ENCODE measurements around the gene TNFRSF4.

Gene TNFRSF4

DNA sequence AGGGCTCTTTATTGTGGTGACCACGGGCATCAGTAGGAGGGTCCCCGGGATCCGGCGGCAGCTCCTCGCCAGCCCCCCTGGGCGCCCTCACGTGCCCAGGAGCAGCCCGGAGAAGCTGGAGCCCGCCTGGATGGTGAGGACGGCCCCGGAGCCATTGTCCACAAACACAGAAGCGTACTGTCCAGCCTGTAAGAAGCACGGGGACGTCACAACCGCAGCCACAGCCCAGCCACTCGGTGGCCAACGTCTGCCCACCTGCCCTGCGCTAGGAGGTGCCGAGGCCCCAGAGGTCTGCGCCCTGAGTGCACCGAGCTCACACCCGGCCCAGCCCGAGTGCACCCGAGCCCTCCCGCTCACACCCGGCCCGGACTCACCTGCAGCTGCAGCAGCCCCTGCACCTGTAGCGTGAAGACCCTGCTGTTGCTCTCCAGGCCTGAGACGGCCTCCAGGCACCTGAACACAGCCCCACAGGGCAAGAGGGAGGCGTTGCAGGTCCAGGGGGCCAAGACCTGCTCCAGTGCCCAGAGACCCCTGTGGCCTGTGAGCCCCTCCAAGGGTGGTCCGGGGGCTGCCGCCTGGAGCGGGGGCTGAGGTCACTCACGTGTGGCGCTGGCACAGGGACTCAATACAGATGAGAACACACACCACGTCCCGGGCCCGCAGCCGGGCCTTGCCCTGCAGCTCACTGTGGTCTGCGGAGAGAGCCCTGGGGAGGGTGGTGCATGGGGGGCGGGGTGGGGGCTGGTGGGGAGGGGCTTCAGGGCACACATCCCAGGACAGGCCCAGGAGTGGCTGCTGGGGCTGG, 28.7 kb upstream of the TNFRSF4 start:
- TF ChIP-seq, protein P1, sequence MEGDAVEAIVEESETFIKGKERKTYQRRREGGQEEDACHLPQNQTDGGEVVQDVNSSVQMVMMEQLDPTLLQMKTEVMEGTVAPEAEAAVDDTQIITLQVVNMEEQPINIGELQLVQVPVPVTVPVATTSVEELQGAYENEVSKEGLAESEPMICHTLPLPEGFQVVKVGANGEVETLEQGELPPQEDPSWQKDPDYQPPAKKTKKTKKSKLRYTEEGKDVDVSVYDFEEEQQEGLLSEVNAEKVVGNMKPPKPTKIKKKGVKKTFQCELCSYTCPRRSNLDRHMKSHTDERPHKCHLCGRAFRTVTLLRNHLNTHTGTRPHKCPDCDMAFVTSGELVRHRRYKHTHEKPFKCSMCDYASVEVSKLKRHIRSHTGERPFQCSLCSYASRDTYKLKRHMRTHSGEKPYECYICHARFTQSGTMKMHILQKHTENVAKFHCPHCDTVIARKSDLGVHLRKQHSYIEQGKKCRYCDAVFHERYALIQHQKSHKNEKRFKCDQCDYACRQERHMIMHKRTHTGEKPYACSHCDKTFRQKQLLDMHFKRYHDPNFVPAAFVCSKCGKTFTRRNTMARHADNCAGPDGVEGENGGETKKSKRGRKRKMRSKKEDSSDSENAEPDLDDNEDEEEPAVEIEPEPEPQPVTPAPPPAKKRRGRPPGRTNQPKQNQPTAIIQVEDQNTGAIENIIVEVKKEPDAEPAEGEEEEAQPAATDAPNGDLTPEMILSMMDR (IDR thresholded peaks at IDR 0.05; ENCODE audit: low read depth, low read length) = no peak
- Histone ChIP-seq H3K4me3 (ENCODE audit: low read depth, low read length) (no peak overlapping the region), H3K4me1 (peaks cover 15% of the 10 kb centered on the region), H3K27me3 (peaks cover 83% of the 10 kb centered on the region), H3K9me3 (no peaks in the 10 kb centered on the region), H3K36me3 (no peaks in the 10 kb centered on the region)
- DNase-seq = no peak

DNA sequence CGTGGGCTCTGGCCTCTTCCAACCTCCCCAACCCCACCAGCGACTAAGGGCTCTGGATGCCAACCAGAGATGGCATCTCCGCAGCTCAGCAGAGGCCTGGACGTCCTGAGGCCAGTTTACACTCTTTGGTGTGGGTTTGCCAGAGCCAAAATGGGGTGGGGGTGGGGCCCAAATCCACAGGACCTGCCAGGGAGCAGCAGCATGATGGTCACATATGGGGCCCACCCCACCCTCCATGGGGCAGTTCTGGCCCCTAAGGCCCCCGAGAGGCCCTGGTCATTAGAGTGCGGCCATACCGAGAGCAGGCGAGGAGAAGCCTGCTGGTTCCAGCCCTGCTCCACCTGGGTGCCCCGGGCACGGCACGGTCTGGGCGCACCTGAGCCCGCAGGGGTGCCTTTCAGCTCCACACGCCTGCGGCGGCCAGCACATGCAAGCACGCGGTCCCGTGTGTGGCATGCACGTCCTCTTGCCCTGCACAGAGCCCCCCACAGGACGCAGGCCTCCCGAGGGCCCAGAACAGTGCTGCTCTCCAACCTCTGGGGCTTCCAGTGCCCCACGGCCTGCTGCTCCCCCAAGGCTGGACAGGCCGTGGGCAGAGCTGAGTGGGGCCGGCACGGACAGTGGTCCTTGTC, 27.8 kb upstream of the TNFRSF4 start:
- peaks cover 19% of the 10 kb centered on the region for H3K4me1 ChIP-seq
- H3K27me3 ChIP-seq = peaks cover 77% of the 10 kb centered on the region
- TF ChIP-seq, protein P1 (IDR thresholded peaks at IDR 0.05; ENCODE audit: low read depth, low read length) = no peak
- H3K36me3 ChIP-seq = no peaks in the 10 kb centered on the region
- no peaks in the 10 kb centered on the region for H3K9me3 ChIP-seq
- no peak overlapping the region for H3K4me3 ChIP-seq (ENCODE audit: low read depth, low read length)
- no peak for DNase-seq

GRCh38 chr1:1240822-1241587, 27.1 kb upstream of the TNFRSF4 start:
- TF ChIP-seq, protein P1 (IDR thresholded peaks at IDR 0.05; ENCODE audit: low read depth, low read length) = no peak
- Histone ChIP-seq H3K4me3 (ENCODE audit: low read depth, low read length) (no peak overlapping the region), H3K36me3 (no peaks in the 10 kb centered on the region), H3K27me3 (peaks cover 70% of the 10 kb centered on the region), H3K9me3 (no peaks in the 10 kb centered on the region), H3K4me1 (peaks cover 19% of the 10 kb centered on the region)
- DNase-seq = no peak

- Histone ChIP-seq H3K27me3 (peaks cover 63% of the 10 kb centered on the region), H3K36me3 (no peaks in the 10 kb centered on the region; the same call in 1 of the 2 replicates), H3K4me3 (ENCODE audit: low read depth, low read length) (no peak overlapping the region), H3K9me3 (no peaks in the 10 kb centered on the region), H3K4me1 (peaks cover 19% of the 10 kb centered on the region)
- TF ChIP-seq, protein P1 (IDR thresholded peaks at IDR 0.05; ENCODE audit: low read depth, low read length) = no peak
- DNase-seq = no peak
These were observed 26.4 kb upstream of the TNFRSF4 start for GRCh38 chr1:1240348-1240732.

GRCh38 chr1:1239614-1240347, 25.8 kb upstream of the TNFRSF4 start:
- no peak overlapping the region for H3K4me3 ChIP-seq (ENCODE audit: low read depth, low read length)
- peaks cover 19% of the 10 kb centered on the region for H3K4me1 ChIP-seq
- H3K27me3 ChIP-seq = peaks cover 62% of the 10 kb centered on the region
- H3K36me3 ChIP-seq = no peaks in the 10 kb centered on the region; the same call in 1 of the 2 replicates
- TF ChIP-seq, protein P1 (IDR thresholded peaks at IDR 0.05; ENCODE audit: low read depth, low read length) = no peak
- no peak for DNase-seq
- no peaks in the 10 kb centered on the region for H3K9me3 ChIP-seq
